ENCODE measurements around the gene SATB1. TPM values are rescaled to one million over a fixed set of nuclear protein-coding genes. Genes with fewer than 3 reads are reported as not detected.

SATB1 gene
- total RNA-seq, 1 experiment from 2014 or later: 1.1 TPM

GRCh38 chr3:18424213-18424728 lies 868 bp downstream of the SATB1 start:
- Histone ChIP-seq H3K27ac (no peak overlapping the region), H3K36me3 (no peaks in the 10 kb centered on the region), H3K4me3 (peak overlapping the region; percentile 51), H3K9me3 (replicated peaks) (no peaks in the 10 kb centered on the region), H3K4me1 (replicated peaks) (no peaks in the 10 kb centered on the region; the same call in 1 of the 2 replicates), H3K27me3 (replicated peaks) (peaks cover 30% of the 10 kb centered on the region)
- DNase-seq (ENCODE audit: low read depth in 1 of 2, low spot score in 2 of 2): no peak

GRCh38 chr3:18423401-18424212 lies 1.5 kb downstream of the SATB1 start:
- no peaks in the 10 kb centered on the region for H3K9me3 ChIP-seq (replicated peaks)
- H3K4me3 ChIP-seq: peak overlapping the region; percentile 51; the same call in 1 of the 2 replicates
- DNase-seq (ENCODE audit: low read depth in 1 of 2, low spot score in 2 of 2): peak in 1 of 2 experiments; percentile 9
- H3K27ac ChIP-seq: no peak overlapping the region
- H3K36me3 ChIP-seq: no peaks in the 10 kb centered on the region
- peaks cover 30% of the 10 kb centered on the region for H3K27me3 ChIP-seq (replicated peaks)
- H3K4me1 ChIP-seq (replicated peaks): no peaks in the 10 kb centered on the region; the same call in 1 of the 2 replicates

- Histone ChIP-seq H3K4me3 (no peak overlapping the region), H3K27ac (no peak overlapping the region), H3K36me3 (no peaks in the 10 kb centered on the region), H3K9me3 (replicated peaks) (no peaks in the 10 kb centered on the region), H3K27me3 (replicated peaks) (peaks cover 30% of the 10 kb centered on the region), H3K4me1 (replicated peaks) (no peaks in the 10 kb centered on the region; the same call in 1 of the 2 replicates)
- DNase-seq (ENCODE audit: low read depth in 1 of 2, low spot score in 2 of 2): no peak
Measured at GRCh38 chr3:18422972-18423371, 2.2 kb downstream of the SATB1 start.

GRCh38 chr3:18420555-18420954 lies 4.6 kb downstream of the SATB1 start:
- Histone ChIP-seq H3K4me1 (replicated peaks) (no peaks in the 10 kb centered on the region; the same call in 1 of the 2 replicates), H3K9me3 (replicated peaks) (no peaks in the 10 kb centered on the region), H3K4me3 (no peak overlapping the region), H3K36me3 (no peaks in the 10 kb centered on the region), H3K27ac (no peak overlapping the region), H3K27me3 (replicated peaks) (peaks cover 12% of the 10 kb centered on the region)
- DNase-seq (ENCODE audit: low read depth in 1 of 2, low spot score in 2 of 2): no peak

- DNase-seq (ENCODE audit: low read depth in 1 of 2, low spot score in 2 of 2): no peak
- peaks cover 6% of the 10 kb centered on the region for H3K27me3 ChIP-seq (replicated peaks)
- no peaks in the 10 kb centered on the region for H3K9me3 ChIP-seq (replicated peaks)
- H3K27ac ChIP-seq: no peak overlapping the region
- no peaks in the 10 kb centered on the region for H3K36me3 ChIP-seq
- H3K4me3 ChIP-seq: no peak overlapping the region
- no peaks in the 10 kb centered on the region for H3K4me1 ChIP-seq (replicated peaks)
Measured at GRCh38 chr3:18419232-18419631, 5.9 kb downstream of the SATB1 start.

- H3K36me3 ChIP-seq: no peaks in the 10 kb centered on the region
- no peaks in the 10 kb centered on the region for H3K4me1 ChIP-seq (replicated peaks)
- H3K27ac ChIP-seq: no peak overlapping the region
- no peaks in the 10 kb centered on the region for H3K9me3 ChIP-seq (replicated peaks)
- peaks cover 2% of the 10 kb centered on the region for H3K27me3 ChIP-seq (replicated peaks)
- no peak for DNase-seq (ENCODE audit: low read depth in 1 of 2, low spot score in 2 of 2)
- no peak overlapping the region for H3K4me3 ChIP-seq
Measured at GRCh38 chr3:18417904-18418572, 7.1 kb downstream of the SATB1 start.

- no peaks in the 10 kb centered on the region for H3K27me3 ChIP-seq (replicated peaks)
- H3K4me1 ChIP-seq (replicated peaks): no peaks in the 10 kb centered on the region
- H3K36me3 ChIP-seq: no peaks in the 10 kb centered on the region
- no peak overlapping the region for H3K27ac ChIP-seq
- H3K9me3 ChIP-seq (replicated peaks): no peaks in the 10 kb centered on the region
- DNase-seq (ENCODE audit: low read depth in 1 of 2, low spot score in 2 of 2): no peak
- H3K4me3 ChIP-seq: no peak overlapping the region
Measured at GRCh38 chr3:18416332-18416731, 8.8 kb downstream of the SATB1 start.

- Histone ChIP-seq H3K9me3 (replicated peaks) (no peaks in the 10 kb centered on the region), H3K27me3 (replicated peaks) (no peaks in the 10 kb centered on the region), H3K4me1 (replicated peaks) (no peaks in the 10 kb centered on the region), H3K4me3 (no peak overlapping the region), H3K36me3 (no peaks in the 10 kb centered on the region), H3K27ac (no peak overlapping the region)
- DNase-seq (ENCODE audit: low read depth in 1 of 2, low spot score in 2 of 2): no peak
Measured at GRCh38 chr3:18415839-18416238, 9.3 kb downstream of the SATB1 start.

GRCh38 chr3:18415167-18415566 lies 10.0 kb downstream of the SATB1 start:
- Histone ChIP-seq H3K36me3 (no peaks in the 10 kb centered on the region), H3K4me1 (replicated peaks) (no peaks in the 10 kb centered on the region), H3K27me3 (replicated peaks) (no peaks in the 10 kb centered on the region), H3K9me3 (replicated peaks) (no peaks in the 10 kb centered on the region), H3K27ac (no peak overlapping the region), H3K4me3 (no peak overlapping the region)
- no peak for DNase-seq (ENCODE audit: low read depth in 1 of 2, low spot score in 2 of 2)

- H3K27me3 ChIP-seq (replicated peaks): no peaks in the 10 kb centered on the region
- H3K4me3 ChIP-seq: no peak overlapping the region
- no peak overlapping the region for H3K27ac ChIP-seq
- H3K4me1 ChIP-seq (replicated peaks): no peaks in the 10 kb centered on the region
- H3K9me3 ChIP-seq (replicated peaks): no peaks in the 10 kb centered on the region
- DNase-seq (ENCODE audit: low read depth in 1 of 2, low spot score in 2 of 2): no peak
- H3K36me3 ChIP-seq: no peaks in the 10 kb centered on the region
Measured at GRCh38 chr3:18412684-18413083, 12.5 kb downstream of the SATB1 start.

GRCh38 chr3:18411541-18411940 lies 13.6 kb downstream of the SATB1 start:
- DNase-seq (ENCODE audit: low read depth in 1 of 2, low spot score in 2 of 2): no peak
- Histone ChIP-seq H3K27me3 (replicated peaks) (no peaks in the 10 kb centered on the region), H3K36me3 (no peaks in the 10 kb centered on the region), H3K4me3 (no peak overlapping the region), H3K9me3 (replicated peaks) (no peaks in the 10 kb centered on the region), H3K4me1 (replicated peaks) (no peaks in the 10 kb centered on the region), H3K27ac (no peak overlapping the region)

- Histone ChIP-seq H3K4me1 (replicated peaks) (no peaks in the 10 kb centered on the region), H3K9me3 (replicated peaks) (no peaks in the 10 kb centered on the region), H3K27me3 (replicated peaks) (no peaks in the 10 kb centered on the region), H3K36me3 (no peaks in the 10 kb centered on the region), H3K4me3 (no peak overlapping the region), H3K27ac (no peak overlapping the region)
- DNase-seq (ENCODE audit: low read depth in 1 of 2, low spot score in 2 of 2): no peak
Measured at GRCh38 chr3:18410205-18410604, 14.9 kb downstream of the SATB1 start.

- H3K9me3 ChIP-seq (replicated peaks): no peaks in the 10 kb centered on the region
- no peak overlapping the region for H3K4me3 ChIP-seq
- H3K4me1 ChIP-seq (replicated peaks): no peaks in the 10 kb centered on the region
- no peak overlapping the region for H3K27ac ChIP-seq
- H3K27me3 ChIP-seq (replicated peaks): no peaks in the 10 kb centered on the region
- no peak for DNase-seq (ENCODE audit: low read depth in 1 of 2, low spot score in 2 of 2)
- H3K36me3 ChIP-seq: no peaks in the 10 kb centered on the region
Measured at GRCh38 chr3:18409266-18409665, 15.9 kb downstream of the SATB1 start.

GRCh38 chr3:18405141-18405540 lies 20.0 kb downstream of the SATB1 start:
- DNase-seq (ENCODE audit: low read depth in 1 of 2, low spot score in 2 of 2): no peak
- H3K9me3 ChIP-seq (replicated peaks): no peaks in the 10 kb centered on the region

More at GRCh38 chr3:18405141-18405540, 20.0 kb downstream of the SATB1 start:
- Histone ChIP-seq H3K27ac (no peak overlapping the region), H3K4me1 (replicated peaks) (no peaks in the 10 kb centered on the region), H3K36me3 (no peaks in the 10 kb centered on the region), H3K27me3 (replicated peaks) (no peaks in the 10 kb centered on the region), H3K4me3 (no peak overlapping the region)
